ENCODE results near the gene ABCC10. TPM values are rescaled to one million over a fixed set of nuclear protein-coding genes. Genes with fewer than 3 reads are reported as not detected.
A peak's percentile ranks its signal among the peaks of the same experiment; 100 is the strongest.
"Not testable (repeated sequence)": the region's sequence is repeated elsewhere in the genome, so short reads cannot be mapped to it uniquely, and the experiment has no call there.

ABCC10 gene
- total and polyA plus RNA-seq, 7 donors, result 2.4 to 25.0 (median 12.2) TPM

DNA sequence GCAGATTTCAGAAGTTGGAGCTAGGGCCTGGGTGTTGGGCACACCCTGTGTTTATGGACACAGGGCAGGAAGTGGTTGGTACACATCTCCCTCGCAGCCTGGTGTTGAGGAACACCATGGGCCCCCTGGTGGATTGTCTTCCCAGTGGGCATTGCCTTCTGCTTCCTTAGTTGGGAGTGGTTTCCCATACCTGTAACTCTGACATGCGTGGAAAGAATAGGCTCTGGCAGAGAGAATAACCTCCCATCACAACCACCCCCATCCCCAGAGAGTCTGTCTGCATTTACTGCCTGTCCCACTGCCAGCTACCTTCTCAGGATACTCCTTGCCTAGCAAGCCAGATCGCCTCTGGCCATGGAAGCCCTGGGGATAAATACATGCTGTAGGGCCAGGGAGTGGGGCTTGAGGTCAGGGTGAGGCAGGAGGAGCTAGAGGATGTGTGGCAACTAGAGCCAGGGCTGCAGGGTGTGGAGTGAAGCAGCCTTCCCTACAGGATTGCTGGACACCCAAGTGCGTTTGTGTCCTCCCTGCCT lies 68.1 kb downstream of the ABCC10 start:
- Histone ChIP-seq H3K4me3 (no peak overlapping the region), H3K36me3 (peaks cover 15 to 29% (median 23%) of the 10 kb centered on the region in 4 donors), H3K27ac (peak overlapping the region in 2 of 4 donors; percentile 41 to 44), H3K4me1 (peaks cover 0 to 53% (median 45%) of the 10 kb centered on the region in 4 donors), H3K27me3 (no peaks in the 10 kb centered on the region), H3K9me3 (no peaks in the 10 kb centered on the region)
- WGBS, 2 donors, result 65 to 71% methylated on average over 4 of the region's 4 CpGs
- TF ChIP-seq POLR2AphosphoS5 (IDR thresholded peaks at IDR 0.05), result no peak
- TF ChIP-seq, protein P1, sequence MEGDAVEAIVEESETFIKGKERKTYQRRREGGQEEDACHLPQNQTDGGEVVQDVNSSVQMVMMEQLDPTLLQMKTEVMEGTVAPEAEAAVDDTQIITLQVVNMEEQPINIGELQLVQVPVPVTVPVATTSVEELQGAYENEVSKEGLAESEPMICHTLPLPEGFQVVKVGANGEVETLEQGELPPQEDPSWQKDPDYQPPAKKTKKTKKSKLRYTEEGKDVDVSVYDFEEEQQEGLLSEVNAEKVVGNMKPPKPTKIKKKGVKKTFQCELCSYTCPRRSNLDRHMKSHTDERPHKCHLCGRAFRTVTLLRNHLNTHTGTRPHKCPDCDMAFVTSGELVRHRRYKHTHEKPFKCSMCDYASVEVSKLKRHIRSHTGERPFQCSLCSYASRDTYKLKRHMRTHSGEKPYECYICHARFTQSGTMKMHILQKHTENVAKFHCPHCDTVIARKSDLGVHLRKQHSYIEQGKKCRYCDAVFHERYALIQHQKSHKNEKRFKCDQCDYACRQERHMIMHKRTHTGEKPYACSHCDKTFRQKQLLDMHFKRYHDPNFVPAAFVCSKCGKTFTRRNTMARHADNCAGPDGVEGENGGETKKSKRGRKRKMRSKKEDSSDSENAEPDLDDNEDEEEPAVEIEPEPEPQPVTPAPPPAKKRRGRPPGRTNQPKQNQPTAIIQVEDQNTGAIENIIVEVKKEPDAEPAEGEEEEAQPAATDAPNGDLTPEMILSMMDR (IDR thresholded peaks at IDR 0.05), result no peak
- no peak for TF ChIP-seq EP300 (IDR thresholded peaks at IDR 0.05)
- no peak for TF ChIP-seq POLR2A (IDR thresholded peaks at IDR 0.05)
- intact Hi-C loops (cut with DNase I), result no loop called here
- no peak for DNase-seq

DNA sequence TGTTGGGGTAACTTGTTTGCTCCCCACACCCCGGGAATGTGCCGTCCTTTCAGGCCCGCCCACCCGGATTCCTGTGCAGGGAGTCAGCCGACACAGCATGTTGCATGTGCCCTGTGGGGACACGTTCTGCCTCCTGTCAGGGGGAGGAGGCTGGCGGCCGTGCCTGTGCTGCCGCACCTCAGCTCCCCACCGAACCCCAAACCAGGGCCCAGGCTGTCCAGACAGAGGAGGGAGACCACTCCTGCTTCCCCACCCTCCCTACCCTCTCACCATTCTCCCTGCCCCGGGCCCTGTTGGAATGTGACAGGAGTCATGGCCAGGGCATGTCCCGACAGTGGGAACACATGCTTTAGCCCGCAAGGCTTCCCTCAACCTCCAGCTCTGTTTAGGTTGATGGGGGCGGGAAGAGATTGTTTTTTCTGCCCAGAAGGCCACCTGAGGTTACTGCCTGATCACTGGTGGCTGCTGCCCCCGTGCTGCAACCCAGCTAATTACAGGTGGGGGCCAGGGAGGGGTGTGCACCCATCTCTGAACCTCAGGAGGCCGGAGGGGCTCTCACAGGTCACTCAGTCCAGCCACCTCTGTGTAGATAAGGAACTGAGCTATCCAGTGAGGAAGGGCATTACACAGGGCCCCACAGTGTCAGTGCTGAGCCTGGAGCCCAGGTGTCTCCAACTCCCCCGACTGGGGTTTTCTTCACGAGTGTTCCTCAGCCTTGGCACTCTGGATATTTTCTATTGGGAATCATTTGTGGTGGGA lies 69.2 kb downstream of the ABCC10 start:
- intact Hi-C loops (cut with DNase I), result no loop called here
- DNase-seq, result no peak
- Histone ChIP-seq H3K4me1 (peaks cover 0 to 51% (median 45%) of the 10 kb centered on the region in 4 donors), H3K9me3 (no peaks in the 10 kb centered on the region), H3K27me3 (no peaks in the 10 kb centered on the region), H3K36me3 (peaks cover 17 to 40% (median 31%) of the 10 kb centered on the region in 4 donors), H3K27ac (peak overlapping the region in 3 of 4 donors; percentile 41 to 45 (median 44)), H3K4me3 (no peak overlapping the region)
- 76 to 85% methylated on average over 18 of the region's 18 CpGs for WGBS, 2 donors
- TF ChIP-seq EP300 (IDR thresholded peaks at IDR 0.05), result no peak
- TF ChIP-seq, protein P1 (IDR thresholded peaks at IDR 0.05), result peak in 3 of 4 experiments; percentile 48 to 62 (median 60)

DNA sequence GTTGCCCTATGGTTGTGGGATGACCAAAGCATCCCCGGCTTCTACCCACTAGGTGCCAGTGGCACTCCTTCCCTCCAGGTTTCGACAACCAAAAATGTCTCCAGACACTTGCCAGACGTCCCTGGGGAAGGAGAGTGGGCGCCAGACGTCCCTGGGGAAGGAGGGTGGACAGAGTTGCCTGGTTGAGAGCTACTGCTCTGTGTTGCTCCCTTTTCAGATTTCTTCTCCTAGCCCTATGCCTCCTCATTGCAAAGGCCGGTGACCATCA lies 69.7 kb downstream of the ABCC10 start:
- WGBS, 2 donors, result 94 to 96% methylated on average over 6 of the region's 6 CpGs
- H3K27ac ChIP-seq, result peak overlapping the region in 1 of 4 donors; percentile 44
- DNase-seq, result no peak
- TF ChIP-seq POLR2A (IDR thresholded peaks at IDR 0.05) (no peak), EP300 (IDR thresholded peaks at IDR 0.05) (no peak), POLR2AphosphoS5 (IDR thresholded peaks at IDR 0.05) (no peak)
- no peaks in the 10 kb centered on the region for H3K9me3 ChIP-seq
- H3K4me3 ChIP-seq, result no peak overlapping the region
- peaks cover 0 to 46% (median 40%) of the 10 kb centered on the region in 4 donors for H3K4me1 ChIP-seq
- peaks cover 19 to 43% (median 34%) of the 10 kb centered on the region in 4 donors for H3K36me3 ChIP-seq
- intact Hi-C loops (cut with DNase I), result no loop called here
- H3K27me3 ChIP-seq, result no peaks in the 10 kb centered on the region

DNA sequence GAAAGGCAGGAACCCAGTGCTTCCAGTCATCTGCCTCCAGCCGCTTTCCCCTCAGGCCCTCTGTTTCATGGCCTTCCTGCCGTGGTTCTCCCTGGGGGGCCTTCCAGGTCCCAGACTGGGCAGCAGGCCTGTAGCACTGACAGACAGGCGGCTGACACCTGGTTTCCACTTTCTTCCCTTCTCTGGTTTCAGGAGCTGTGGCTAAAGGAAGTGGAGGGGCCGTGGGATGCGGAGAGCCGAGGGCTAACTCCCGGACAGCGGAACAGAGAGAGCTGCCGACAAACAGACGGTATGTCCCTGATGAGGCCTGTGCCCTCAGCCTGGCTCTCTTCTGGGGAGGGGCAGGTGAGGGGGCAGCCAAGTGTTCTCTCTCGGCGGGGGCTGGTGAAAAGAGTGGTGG lies 70.3 kb downstream of the ABCC10 start:
- Histone ChIP-seq H3K4me3 (no peak overlapping the region), H3K4me1 (peaks cover 0 to 39% (median 33%) of the 10 kb centered on the region in 4 donors), H3K27ac (no peak overlapping the region), H3K36me3 (peaks cover 25 to 50% (median 40%) of the 10 kb centered on the region in 4 donors), H3K27me3 (no peaks in the 10 kb centered on the region), H3K9me3 (no peaks in the 10 kb centered on the region)
- 94 to 96% methylated on average over 12 of the region's 12 CpGs for WGBS, 2 donors
- DNase-seq, result no peak
- TF ChIP-seq, protein P1 (IDR thresholded peaks at IDR 0.05), result no peak
- TF ChIP-seq POLR2A (IDR thresholded peaks at IDR 0.05) (no peak), EP300 (IDR thresholded peaks at IDR 0.05) (no peak), POLR2AphosphoS5 (IDR thresholded peaks at IDR 0.05) (no peak)
- intact Hi-C loops (cut with DNase I), result no loop called here

DNA sequence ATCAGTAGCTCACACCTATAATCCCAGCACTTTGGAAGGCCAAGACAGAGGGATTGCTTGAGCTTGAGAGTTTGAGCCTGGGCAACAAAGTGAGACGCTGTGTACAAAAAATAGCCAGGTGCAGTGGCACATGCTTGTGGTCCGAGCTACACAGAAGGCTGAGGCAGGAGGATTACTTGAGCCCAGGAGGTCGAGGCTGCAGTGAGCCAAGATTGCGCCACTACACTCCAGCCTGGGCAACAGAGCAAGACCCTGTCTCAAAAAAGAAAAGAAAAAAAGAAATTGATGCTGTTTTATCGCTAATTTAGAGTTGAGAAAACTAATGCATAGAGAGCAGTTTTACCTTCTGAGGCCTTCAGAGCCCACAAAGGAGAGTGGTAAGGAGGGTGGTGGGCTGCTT lies 71.0 kb downstream of the ABCC10 start:
- H3K27me3 ChIP-seq; intact Hi-C loops (cut with DNase I); H3K9me3 ChIP-seq; DNase-seq; H3K27ac ChIP-seq; H3K4me3 ChIP-seq: not testable (repeated sequence)
- H3K36me3 ChIP-seq, result peaks cover 31 to 56% (median 46%) of the 10 kb centered on the region in 4 donors
- 97% methylated on average over 5 of the region's 5 CpGs for WGBS, 2 donors
- H3K4me1 ChIP-seq, result peaks cover 0 to 35% (median 29%) of the 10 kb centered on the region in 4 donors
